GM12878 (cell line): ENCODE results near the gene TAX1BP1. TPM values are rescaled to one million over a fixed set of nuclear protein-coding genes. Genes with fewer than 3 reads are reported as not detected.

Experiments used
- ATAC-seq: fragments of 200-7000 bp; cut with Tn5 transposase; 3 replicates; pipeline ENCODE4 v1.9.1; 2020; ENCODE audit warnings: mild to moderate bottlenecking, moderate library complexity
- BruUV-seq: library from RNA; stranded (reverse); fragments of 400-500 nt; replicated peaks from 2 replicates; lab custom pipeline; 2021; lab: Mats Ljungman, UMichigan
- CTCF ChIA-PET: fragments of 300-600 bp; sonication (Branson Sonifier 250); formaldehyde crosslinking; extraction: SDS; loops from one replicate; lab custom pipeline; 2021; ENCODE audit warnings: inconsistent platforms; lab: Yijun Ruan, JAX
- POLR2A ChIA-PET: fragments of 350-600 bp; formaldehyde crosslinking; extraction: SDS; loops from one replicate; lab custom pipeline; 2021; ENCODE audit warnings: inconsistent platforms; lab: Charles Lee
- RAD21 ChIA-PET: fragments of 300-600 bp; sonication (Branson Sonifier 250); formaldehyde crosslinking; loops from one replicate; lab custom pipeline; 2023; ENCODE audit warnings: antibody characterized with exemption; ENCODE audit not compliant: unreplicated experiment; lab: Charles Lee
- SMC1A ChIA-PET: fragments of 300-600 bp; sonication (Branson Sonifier 250); formaldehyde crosslinking; loops from one replicate; lab custom pipeline; 2023; ENCODE audit not compliant: unreplicated experiment, uncharacterized antibody; lab: Charles Lee
- DNase-seq: peaks from one replicate; pipeline ENCODE4 v3.0.0-alpha.2; 2011; ENCODE audit warnings: low read depth, low spot score
- FAIRE-seq: peaks from 3 replicates; lab custom pipeline; 2011; peaks lifted over from hg19 to GRCh38; lab: Jason Lieb, UNC
- H2AFZ ChIP-seq: 2 replicates; pipeline ENCODE4 v1.6.0; 2011; ENCODE audit warnings: low read depth, low read length, control low read depth; ENCODE audit not compliant: control insufficient read depth
- H3K27ac ChIP-seq: 2 replicates; pipeline ENCODE4 v1.5.1; 2011; ENCODE audit warnings: control low read depth; ENCODE audit not compliant: control insufficient read depth, insufficient read depth
- H3K27me3 ChIP-seq, 2 experiments: replicated peaks in 1 of 2; 2 replicates each; pipeline versions ENCODE4 v1.6.0 to v1.6.1; 2011; ENCODE audit warnings: low read length in 1 of 2; ENCODE audit not compliant: control insufficient read depth in 2 of 2, insufficient read depth in 2 of 2
- H3K36me3 ChIP-seq, 2 experiments: 2 replicates each; pipeline ENCODE4 v1.5.1; 2011; ENCODE audit warnings: low read length in 1 of 2; ENCODE audit not compliant: control insufficient read depth in 2 of 2, insufficient read depth in 2 of 2
- H3K4me1 ChIP-seq: 2 replicates; pipeline ENCODE4 v1.6.1; 2011; ENCODE audit warnings: mild to moderate bottlenecking, low read length, moderate library complexity, mixed read lengths; ENCODE audit not compliant: control insufficient read depth, insufficient read depth
- H3K4me2 ChIP-seq: 2 replicates; pipeline ENCODE4 v1.6.0; 2011; ENCODE audit warnings: control low read depth; ENCODE audit not compliant: control insufficient read depth, insufficient read depth
- H3K4me3 ChIP-seq: fragments of 200-600 bp; sonication (generic); 2 replicates; pipeline ENCODE4 v1.5.1; 2016
- H3K79me2 ChIP-seq: 2 replicates; pipeline ENCODE4 v1.6.0; 2011; ENCODE audit warnings: low read length; ENCODE audit not compliant: control insufficient read depth, insufficient read depth
- H3K9ac ChIP-seq: 2 replicates; pipeline ENCODE4 v1.8.0; 2011; ENCODE audit warnings: low read length, control low read depth, mixed read lengths; ENCODE audit not compliant: control insufficient read depth, insufficient read depth
- H3K9me3 ChIP-seq: replicated peaks from 3 replicates; pipeline ENCODE4 v1.5.1; 2011; ENCODE audit warnings: mild to moderate bottlenecking, low read length; ENCODE audit not compliant: control insufficient read depth, insufficient read depth
- H4K20me1 ChIP-seq: 2 replicates; pipeline ENCODE4 v1.6.0; 2011; ENCODE audit not compliant: control insufficient read depth, insufficient read depth
- BHLHE40 ChIP-seq, 2 experiments: fragments of 450-650 bp in 1 of 2; IDR thresholded peaks; 2 replicates each; pipeline ENCODE4 v1.6.1; 2011 to 2017; ENCODE audit warnings: low read depth in 2 of 2, borderline replicate concordance in 1 of 2, improper control_type of control experiment in 1 of 2, low read length in 1 of 2, mild to moderate bottlenecking in 1 of 2
- CREB1 ChIP-seq: IDR thresholded peaks from 2 replicates; pipeline ENCODE4 v1.6.1; 2012; ENCODE audit warnings: low read depth, mild to moderate bottlenecking, inconsistent platforms
- HDGF ChIP-seq: fragments of 450-650 bp; IDR thresholded peaks from 2 replicates; pipeline ENCODE4 v1.6.1; 2016; ENCODE audit warnings: antibody characterized with exemption
- IRF5 ChIP-seq: fragments of 450-650 bp; IDR thresholded peaks from 2 replicates; pipeline ENCODE4 v1.6.1; 2017; ENCODE audit warnings: borderline replicate concordance
- MTA3 ChIP-seq: IDR thresholded peaks from 2 replicates; pipeline ENCODE4 v1.6.1; 2012; ENCODE audit warnings: low read length, inconsistent platforms, borderline replicate concordance
- NFXL1 ChIP-seq: fragments of 450-650 bp; IDR thresholded peaks from 2 replicates; pipeline ENCODE4 v1.6.1; 2017; ENCODE audit warnings: antibody characterized with exemption, mild to moderate bottlenecking, borderline replicate concordance
- NKRF ChIP-seq: fragments of 450-650 bp; conservative IDR thresholded peaks from 2 replicates; pipeline ENCODE4 v1.6.1; 2017; ENCODE audit warnings: mild to moderate bottlenecking, moderate library complexity
- SREBF2 ChIP-seq: IDR thresholded peaks from 2 replicates; pipeline ENCODE4 v1.6.1; 2012; ENCODE audit warnings: mild to moderate bottlenecking, low read length
- WGBS: methylation state at CpG from one replicate; pipeline ENCODE4 v1.1.6; 2016; ENCODE audit warnings: low lambda C conversion rate; ENCODE audit not compliant: insufficient replicate concordance, insufficient coverage; ENCODE audit errors: missing lambda C conversion rate; 5-methylcytosine and 5-hydroxymethylcytosine counted together
- in situ Hi-C: fragments of 300-500 bp; cut with MboI; formaldehyde crosslinking; loops from 9 replicates; pipeline ENCODE4 v1.14.3; 2018; ENCODE audit warnings: mixed read lengths
- intact Hi-C: fragments of 100-400 bp; cut with micrococcal nuclease; formaldehyde crosslinking; loops from one replicate; pipeline ENCODE4 v1.14.2; 2022; ENCODE audit not compliant: unreplicated experiment
- polyA plus RNA-seq, 11 experiments: library from polyadenylated mRNA; depleted of rRNA in 4 of 11; unstranded in 6 of 11; stranded (reverse) in 5 of 11; fragments of >200 nt; fragmentation: Nextera tagmentation in 4 of 11; fragmentation: Illumina TruSeq in 1 of 11; extraction: Ambion mirVana in 4 of 11; extraction: Trizol in 1 of 11; gene quantifications; 1 replicate in 1 of 11; 2 replicates in 10 of 11; pipeline versions ENCODE4 v1.2.1 to v1.2.3, GENCODE V29; 2011 to 2016; ENCODE audit warnings: inconsistent platforms in 2 of 11, missing spikeins in 2 of 11, low read depth in 1 of 11
- total RNA-seq, 4 experiments: library from RNA; depleted of rRNA in 3 of 4; stranded (reverse); fragments of >200 nt in 3 of 4; fragmentation: Illumina TruSeq in 1 of 4; extraction: Trizol in 1 of 4; gene quantifications; 2 replicates each; pipeline versions ENCODE4 v1.2.1 to v1.2.3, GENCODE V29; 2013 to 2021

Gene TAX1BP1
- total and polyA plus RNA-seq, 10 of the 15 experiments (the other 5 are each of a cell fraction or from before 2014, with no cell fraction given), result 30.8 to 105 (median 52.0) TPM

GRCh38 chr7:27739301-27739908 is 557 bp upstream of the TAX1BP1 start:
- Histone ChIP-seq H3K4me1 (no peaks in the 10 kb centered on the region), H3K27me3 (no peaks in the 10 kb centered on the region), H3K4me3 (peak overlapping the region; percentile 100), H3K79me2 (peaks cover 24% of the 10 kb centered on the region), H4K20me1 (no peaks in the 10 kb centered on the region), H3K9me3 (no peaks in the 10 kb centered on the region), H3K27ac (peak overlapping the region; percentile 96; the same call in 1 of the 2 replicates), H3K4me2 (peak overlapping the region; percentile 86), H3K36me3 (no peaks in the 10 kb centered on the region), H2AFZ (peak overlapping the region; percentile 71), H3K9ac (peak overlapping the region; percentile 99)
- intact Hi-C loops (no loop called here), in situ Hi-C loops (no loop called here)
- TF ChIP-seq MTA3 (peak; percentile 68; the same call in 1 of the 2 replicates), CREB1 (no peak)
- BruUV-seq, result TSS peak; percentile 76
- ChIA-PET SMC1A (interaction anchor here (0.7 to 2.8 kb wide), 5 partner anchors 15 to 186 kb away, joined by 3 to 21 read pairs (median 12); partner anchors contain the start of gene HIBADH), RAD21 (interaction anchor here (1.0 to 1.5 kb wide), 4 partner anchors 35 to 98 kb away, joined by 3 to 4 read pairs (median 4); partner anchors contain the start of gene HIBADH), POLR2A (interaction anchor here (1.5 kb wide), 1 partner anchor 25 kb away, joined by 3 read pairs; no protein-coding TSS in a partner anchor), CTCF (interaction anchor here (1.1 to 1.2 kb wide), 2 partner anchors 35 to 42 kb away, joined by 3 to 5 read pairs; no protein-coding TSS in a partner anchor)
- DNase-seq (no peak), ATAC-seq (peak; percentile 44), FAIRE-seq (peak; percentile 88)
- WGBS, result 4% methylated on average over 17 of the region's 17 CpGs

- H3K9ac ChIP-seq, result peak overlapping the region; percentile 99
- DNase-seq, result peak; percentile 35
- H2AFZ ChIP-seq, result peak overlapping the region; percentile 71
- peak; percentile 90 for ATAC-seq
- intact Hi-C loops (loop anchor here (1.0 kb wide), 1 partner anchor 78 kb away; the partner anchor contains the start of gene HIBADH), in situ Hi-C loops (no loop called here)
- H3K9me3 ChIP-seq, result no peaks in the 10 kb centered on the region
- TSS peak; percentile 67 for BruUV-seq
- under 1% methylated on average over 47 of the region's 49 CpGs for WGBS
- H3K27me3 ChIP-seq, result no peaks in the 10 kb centered on the region
- SMC1A ChIA-PET, result interaction anchor here (0.7 to 2.8 kb wide), 11 partner anchors 14 to 1059 kb away, joined by 3 to 21 read pairs (median 4); partner anchors contain the start of gene HIBADH
- H4K20me1 ChIP-seq, result no peaks in the 10 kb centered on the region
- peak overlapping the region; percentile 96 for H3K27ac ChIP-seq
- peak overlapping the region; percentile 100 for H3K4me3 ChIP-seq
- H3K4me2 ChIP-seq, result peak overlapping the region; percentile 61
- CTCF ChIA-PET, result interaction anchor here (0.7 to 1.3 kb wide), 4 partner anchors 33 to 211 kb away, joined by 3 to 6 read pairs (median 4); partner anchors contain the start of gene HIBADH
- no peaks in the 10 kb centered on the region for H3K4me1 ChIP-seq
- H3K79me2 ChIP-seq, result peaks cover 33% of the 10 kb centered on the region
- RAD21 ChIA-PET, result interaction anchor here (0.6 to 1.3 kb wide), 3 partner anchors 42 to 461 kb away, joined by 3 to 4 read pairs (median 3); partner anchors contain the start of gene HIBADH
- FAIRE-seq, result peak; percentile 81
- no peaks in the 10 kb centered on the region for H3K36me3 ChIP-seq
- POLR2A ChIA-PET, result interaction anchor here (1.1 to 1.5 kb wide), 3 partner anchors 12 to 78 kb away, joined by 3 to 8 read pairs (median 3); partner anchors contain the start of gene HIBADH
- TF ChIP-seq BHLHE40 (IDR thresholded peaks at IDR 0.05; ENCODE audit: borderline replicate concordance in 1 of 2, low read depth in 2 of 2, low read length in 1 of 2) (peak in 1 of 2 experiments; percentile 8; a peak in 1 of 4 replicates), NKRF (peak; percentile 95), SREBF2 (no peak), NFXL1 (no peak), HDGF (no peak), IRF5 (no peak)
Measured at GRCh38 chr7:27740449-27741086, 606 bp downstream of the TAX1BP1 start.
